NT2/D1 (cell line): ENCODE data around the gene PCED1B.
"Not testable (repeated sequence)": the region's sequence is repeated elsewhere in the genome, so short reads cannot be mapped to it uniquely, and the experiment has no call there.

Source experiments
- DNase-seq: peaks from one replicate; pipeline ENCODE4 v3.0.0-alpha.2; 2011; ENCODE audit warnings: low read depth, low spot score
- H3K27me3 ChIP-seq: 2 replicates; pipeline ENCODE4 v1.6.0; 2011; ENCODE audit warnings: mild to moderate bottlenecking; ENCODE audit not compliant: insufficient read length, insufficient read depth
- H3K36me3 ChIP-seq: 2 replicates; pipeline ENCODE4 v1.6.1; 2011; ENCODE audit warnings: mild to moderate bottlenecking, low read length, mixed read lengths; ENCODE audit not compliant: insufficient read depth, insufficient read length
- H3K4me1 ChIP-seq: 2 replicates; pipeline ENCODE4 v1.5.1; 2011; ENCODE audit not compliant: insufficient read depth, insufficient read length
- H3K4me3 ChIP-seq: 2 replicates; pipeline ENCODE4 v1.5.1; 2011; ENCODE audit warnings: low read depth; ENCODE audit not compliant: insufficient read length
- H3K9ac ChIP-seq: 2 replicates; pipeline ENCODE4 v1.6.0; 2011; ENCODE audit warnings: low read depth; ENCODE audit not compliant: insufficient read length
- H3K9me3 ChIP-seq: 2 replicates; pipeline ENCODE4 v1.5.1; 2011; ENCODE audit warnings: mild to moderate bottlenecking, low read length; ENCODE audit not compliant: insufficient read depth
- SUZ12 ChIP-seq: IDR thresholded peaks from 2 replicates; pipeline ENCODE4 v1.6.1; 2011; ENCODE audit not compliant: insufficient read length, insufficient read depth; ENCODE audit errors: extremely low read depth
- YY1 ChIP-seq: IDR thresholded peaks from 2 replicates; pipeline ENCODE4 v1.6.1; 2011; ENCODE audit not compliant: insufficient read length, insufficient read depth
- ZNF274 ChIP-seq: IDR thresholded peaks from 2 replicates; pipeline ENCODE4 v1.6.1; 2011; ENCODE audit warnings: mild to moderate bottlenecking, low read depth, low read length

PCED1B gene

DNA sequence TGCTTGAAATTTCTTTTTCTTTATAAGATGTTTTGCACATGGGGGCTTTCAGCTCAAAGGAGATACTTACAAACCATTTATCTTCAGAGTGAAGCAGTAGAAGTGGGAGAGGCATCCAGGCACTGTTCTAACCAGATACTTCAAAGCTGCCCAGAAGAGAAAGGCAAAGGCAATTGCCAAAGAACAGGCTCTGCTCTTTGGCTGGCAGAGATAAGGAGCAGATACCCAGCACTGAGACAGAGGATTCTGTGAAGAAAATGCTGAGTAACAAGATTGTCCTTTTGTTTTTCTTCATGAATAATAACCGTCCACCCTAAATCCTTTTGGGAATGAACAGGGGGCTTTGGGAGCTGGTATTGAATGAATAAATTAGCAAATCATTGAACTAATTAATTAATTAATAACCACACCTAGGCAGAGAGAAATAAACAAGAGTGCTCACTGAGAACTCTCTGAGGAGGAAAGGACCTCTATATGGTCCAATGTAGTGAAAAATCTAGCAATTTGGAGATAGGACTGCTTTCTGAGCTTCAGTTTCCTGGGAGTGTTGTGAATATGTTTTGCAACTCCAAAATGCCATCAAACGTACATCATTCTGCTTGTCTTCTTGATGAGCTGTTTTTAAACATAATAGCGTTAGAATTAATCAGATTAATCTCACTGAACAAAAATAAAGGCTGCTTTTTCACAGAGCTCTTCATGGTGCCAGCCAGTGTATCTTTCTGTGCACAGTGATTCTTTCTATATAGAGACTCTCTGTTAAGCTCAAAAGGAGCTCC is 193.2 kb downstream of the PCED1B start:
- Histone ChIP-seq H3K4me3 (no peak overlapping the region), H3K9ac (no peak overlapping the region), H3K9me3 (no peaks in the 10 kb centered on the region; the same call in 1 of the 2 replicates), H3K36me3 (no peaks in the 10 kb centered on the region), H3K4me1 (no peaks in the 10 kb centered on the region), H3K27me3 (no peaks in the 10 kb centered on the region)
- TF ChIP-seq ZNF274 (no peak), YY1 (no peak), SUZ12 (no peak)
- DNase-seq = no peak

- Histone ChIP-seq H3K36me3 (no peaks in the 10 kb centered on the region), H3K9me3 (no peaks in the 10 kb centered on the region), H3K27me3 (no peaks in the 10 kb centered on the region), H3K9ac (no peak overlapping the region), H3K4me3 (no peak overlapping the region), H3K4me1 (no peaks in the 10 kb centered on the region)
- TF ChIP-seq SUZ12 (no peak), YY1 (no peak), ZNF274 (no peak)
- no peak for DNase-seq
Observed at GRCh38 chr12:47273191-47273626, 193.8 kb downstream of the PCED1B start.

GRCh38 chr12:47274760-47275159 is 195.3 kb downstream of the PCED1B start:
- Histone ChIP-seq H3K9me3 (no peaks in the 10 kb centered on the region), H3K9ac (no peak overlapping the region), H3K27me3 (no peaks in the 10 kb centered on the region), H3K4me3 (no peak overlapping the region), H3K36me3 (no peaks in the 10 kb centered on the region), H3K4me1 (no peaks in the 10 kb centered on the region)
- DNase-seq = no peak
- TF ChIP-seq SUZ12 = no peak
- no peak for TF ChIP-seq ZNF274
- no peak for TF ChIP-seq YY1

- DNase-seq = no peak
- no peaks in the 10 kb centered on the region for H3K27me3 ChIP-seq
- TF ChIP-seq ZNF274 = no peak
- TF ChIP-seq SUZ12 = no peak
- TF ChIP-seq YY1 = no peak
- no peaks in the 10 kb centered on the region for H3K4me1 ChIP-seq
- H3K4me3 ChIP-seq = no peak overlapping the region
- no peaks in the 10 kb centered on the region for H3K9me3 ChIP-seq
- H3K36me3 ChIP-seq = no peaks in the 10 kb centered on the region
- no peak overlapping the region for H3K9ac ChIP-seq
Observed at GRCh38 chr12:47276253-47276620, 196.8 kb downstream of the PCED1B start.

DNA sequence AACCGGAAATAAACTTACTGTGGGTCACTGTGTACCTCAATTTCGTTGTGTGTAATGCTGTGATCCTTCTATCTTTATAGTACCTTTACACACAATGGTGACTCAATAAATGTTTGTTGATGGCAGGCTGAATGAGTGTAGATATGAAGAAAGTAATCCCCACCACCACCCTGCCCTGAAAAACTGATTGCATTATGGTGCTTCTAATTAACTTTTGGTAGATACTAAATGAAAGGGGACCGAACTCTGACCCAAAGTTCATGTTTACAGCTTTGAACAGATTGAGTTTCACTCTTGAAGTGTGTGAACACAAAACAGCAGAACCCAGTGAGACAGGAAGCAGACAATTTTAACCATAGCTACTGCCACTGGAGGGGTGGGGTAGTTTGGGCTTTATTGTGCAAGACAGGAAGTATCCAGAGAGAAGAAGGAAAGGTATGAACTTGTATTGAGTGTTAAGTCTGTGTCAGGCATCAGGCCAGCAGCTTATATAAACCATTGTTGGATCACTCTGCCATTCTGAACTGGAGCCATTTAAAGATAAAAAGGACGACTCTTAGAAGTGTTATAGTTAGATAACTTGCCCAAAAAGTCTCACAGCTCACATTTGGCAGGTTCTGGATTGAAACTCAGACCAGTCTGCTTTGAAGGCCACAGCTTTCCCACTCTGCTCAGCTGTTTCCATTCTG is 197.3 kb downstream of the PCED1B start:
- no peaks in the 10 kb centered on the region for H3K36me3 ChIP-seq
- no peaks in the 10 kb centered on the region for H3K27me3 ChIP-seq
- H3K4me1 ChIP-seq = no peaks in the 10 kb centered on the region
- no peak overlapping the region for H3K4me3 ChIP-seq
- no peak overlapping the region for H3K9ac ChIP-seq
- no peaks in the 10 kb centered on the region for H3K9me3 ChIP-seq
- TF ChIP-seq YY1 (no peak), SUZ12 (no peak), ZNF274 (no peak)
- DNase-seq = no peak

- H3K36me3 ChIP-seq = no peaks in the 10 kb centered on the region
- H3K27me3 ChIP-seq = no peaks in the 10 kb centered on the region
- H3K4me3 ChIP-seq = no peak overlapping the region
- no peaks in the 10 kb centered on the region for H3K9me3 ChIP-seq
- no peaks in the 10 kb centered on the region for H3K4me1 ChIP-seq
- H3K9ac ChIP-seq = no peak overlapping the region
- no peak for DNase-seq
- TF ChIP-seq ZNF274 (no peak), SUZ12 (no peak), YY1 (no peak)
Observed at GRCh38 chr12:47277972-47278448, 198.6 kb downstream of the PCED1B start.

DNA sequence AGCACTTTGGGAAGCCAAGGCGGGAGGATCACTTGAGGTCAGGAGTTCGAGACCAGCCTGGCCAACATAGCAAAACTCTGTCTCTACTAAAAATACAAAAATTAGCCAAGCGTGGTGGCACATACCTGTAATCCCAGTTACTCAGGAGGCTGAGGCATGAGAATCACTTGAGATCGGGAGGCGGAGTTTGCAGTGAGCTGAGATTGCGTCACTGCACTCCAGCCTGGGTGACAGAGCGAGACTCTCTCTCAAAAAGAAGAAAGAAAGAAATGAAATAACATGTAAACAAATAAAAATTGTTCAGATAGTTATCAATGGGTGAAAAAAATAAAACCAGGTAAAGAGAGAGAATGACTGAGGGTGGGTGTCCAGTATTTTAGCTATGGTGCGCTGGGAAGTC is 200.3 kb downstream of the PCED1B start:
- H3K36me3 ChIP-seq, H3K9me3 ChIP-seq, H3K4me3 ChIP-seq, DNase-seq, H3K9ac ChIP-seq, H3K27me3 ChIP-seq, H3K4me1 ChIP-seq: not testable (repeated sequence)
